ENCODE measurements around the gene TRIO. TPM values are rescaled to one million over a fixed set of nuclear protein-coding genes. Genes with fewer than 3 reads are reported as not detected.
A peak's percentile ranks its signal among the peaks of the same experiment; 100 is the strongest.
"Not testable (repeated sequence)": the region's sequence is repeated elsewhere in the genome, so short reads cannot be mapped to it uniquely, and the experiment has no call there.

Gene TRIO
- total and polyA plus RNA-seq, 10 of the 15 experiments (the other 5 are each of a cell fraction or from before 2014, with no cell fraction given) = 5.1 to 96.4 (median 44.6) TPM

DNA sequence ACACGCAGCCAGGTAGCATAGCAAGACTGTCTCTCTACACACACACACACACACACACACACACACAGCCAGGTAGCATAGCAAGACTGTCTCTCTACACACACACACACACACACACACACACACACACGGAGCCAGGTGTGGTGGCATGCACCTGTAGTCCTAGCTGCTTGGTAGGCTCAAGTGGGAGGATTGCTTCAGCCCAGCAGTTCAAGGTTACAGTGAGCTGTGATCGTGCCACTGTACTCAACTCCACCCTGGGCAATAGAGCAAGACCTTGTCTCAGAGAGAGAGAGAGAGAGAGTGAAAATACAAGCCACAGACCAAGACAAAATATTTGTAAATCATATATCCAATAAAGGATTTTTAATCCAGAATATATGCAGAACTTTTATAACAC, 64.3 kb downstream of the TRIO start:
- intact Hi-C loops (cut with micrococcal nuclease; ENCODE audit: unreplicated experiment) = loop anchor here (5.0 kb wide), 1 partner anchor 195 kb away; no protein-coding TSS in a partner anchor

More for the DNA sequence above, 64.3 kb downstream of the TRIO start:
- peaks cover 65% of the 10 kb centered on the region for H3K4me1 ChIP-seq (ENCODE audit: control insufficient read depth, insufficient read depth, low read length)
- in situ Hi-C loops (cut with MboI); H3K36me3 ChIP-seq (ENCODE audit: control insufficient read depth in 2 of 2, insufficient read depth in 2 of 2, low read length in 1 of 2); DNase-seq (ENCODE audit: low read depth, low spot score); H3K9me3 ChIP-seq (replicated peaks; ENCODE audit: control insufficient read depth, insufficient read depth, low read length); BruUV-seq (replicated peaks); H3K27me3 ChIP-seq (replicated peaks in 1 of 2; ENCODE audit: control insufficient read depth in 2 of 2, insufficient read depth in 2 of 2, low read length in 1 of 2); H2AFZ ChIP-seq (ENCODE audit: control insufficient read depth, low read depth, low read length); H4K20me1 ChIP-seq (ENCODE audit: control insufficient read depth, insufficient read depth): not testable (repeated sequence)
- peak overlapping the region; percentile 62; the same call in 1 of the 2 replicates for H3K9ac ChIP-seq (ENCODE audit: control insufficient read depth, insufficient read depth, low read length)
- 0% methylated on average over 2 of the region's 3 CpGs for WGBS (ENCODE audit: insufficient coverage, insufficient replicate concordance, low lambda C conversion rate, missing lambda C conversion rate)
- peaks cover 98% of the 10 kb centered on the region for H3K79me2 ChIP-seq (ENCODE audit: control insufficient read depth, insufficient read depth, low read length)
- peak; percentile 50 for ATAC-seq
- SMC1A ChIA-PET (ENCODE audit: uncharacterized antibody, unreplicated experiment) = interaction anchor here (0.9 to 14.5 kb wide), 8 partner anchors 8 to 98 kb away, joined by 3 to 225 read pairs (median 120); partner anchors contain the start of gene TRIO
- POLR2A ChIA-PET = interaction anchor here (0.6 to 12.4 kb wide), 7 partner anchors 10 to 58 kb away, joined by 3 to 347 read pairs (median 4); partner anchors contain the start of gene TRIO
- H3K4me2 ChIP-seq (ENCODE audit: control insufficient read depth, insufficient read depth) = peak overlapping the region; percentile 80; the same call in 1 of the 2 replicates
- TF ChIP-seq BHLHE40 (IDR thresholded peaks at IDR 0.05; ENCODE audit: borderline replicate concordance in 1 of 2, low read depth in 2 of 2, low read length in 1 of 2) (peak in 1 of 2 experiments; percentile 12; a peak in 1 of 4 replicates), PAX5 (IDR thresholded peaks at IDR 0.05; ENCODE audit: borderline replicate concordance, low read depth, low read length) (0 out of 2 replicates have a peak, but pooled peaks have one; percentile 54), SMARCA5 (IDR thresholded peaks at IDR 0.05) (peak; percentile 59; the same call in 1 of the 2 replicates), POLR2AphosphoS5 (IDR thresholded peaks at IDR 0.05; ENCODE audit: low read length) (peak; percentile 45; the same call in 1 of the 2 replicates), RUNX3 (IDR thresholded peaks at IDR 0.05; ENCODE audit: low read length) (peak; percentile 41; the same call in 1 of the 2 replicates), TCF12 (IDR thresholded peaks at IDR 0.05; ENCODE audit: low read depth, low read length) (peak; percentile 25; the same call in 1 of the 2 replicates)
- peak overlapping the region; percentile 61 for H3K4me3 ChIP-seq
- RAD21 ChIA-PET (ENCODE audit: unreplicated experiment) = interaction anchor here (1.0 to 12.4 kb wide), 8 partner anchors 11 to 98 kb away, joined by 3 to 373 read pairs (median 29); partner anchors contain the start of gene TRIO
- H3K27ac ChIP-seq (ENCODE audit: control insufficient read depth, insufficient read depth) = peak overlapping the region; percentile 94
- CTCF ChIA-PET = interaction anchor here (0.7 kb wide), 4 partner anchors 43 to 149 kb away, joined by 3 to 5 read pairs (median 3); no protein-coding TSS in a partner anchor
- peak; percentile 41 for FAIRE-seq
